GM21515 (cell line): Measurements from ENCODE around the gene PCYOX1L.

Experiments
- ATAC-seq: cut with Tn5 transposase; IDR thresholded peaks from one replicate; pipeline ENCODE4 v1.9.1; 2021; ENCODE audit not compliant: unreplicated experiment

Gene PCYOX1L

DNA sequence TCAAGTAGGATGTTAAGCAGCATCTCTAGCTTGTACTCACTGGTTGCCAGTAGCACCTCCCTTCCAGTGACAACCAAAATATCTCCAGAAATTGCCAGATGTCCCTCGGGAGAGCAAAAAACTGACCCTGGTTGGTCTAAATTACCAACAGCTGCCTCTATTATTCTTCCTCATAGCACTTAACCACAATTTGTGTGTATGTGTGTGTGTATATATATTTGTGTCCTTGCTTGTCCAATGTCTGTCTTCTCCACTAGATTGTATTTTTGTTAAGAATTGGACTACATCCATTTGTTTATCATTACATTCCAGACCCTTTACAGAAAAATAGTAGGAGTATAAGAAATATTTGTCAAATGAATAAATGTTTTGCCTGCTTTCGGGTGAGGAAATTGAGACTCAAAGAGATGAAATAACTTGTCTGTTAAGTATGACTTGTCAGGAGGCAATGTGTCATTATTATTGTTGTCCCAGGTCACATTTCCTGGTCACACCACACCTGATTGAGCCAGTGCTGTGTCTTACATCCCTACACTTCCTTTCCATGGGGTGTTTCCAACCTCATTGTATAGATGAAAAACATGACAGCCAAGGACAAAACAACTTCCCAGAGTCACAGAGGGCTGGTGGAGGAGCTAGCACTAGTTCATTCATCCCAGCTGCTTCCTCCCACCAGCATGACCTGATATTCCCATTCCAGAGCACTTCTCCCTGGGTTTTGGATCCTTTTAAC, 24.0 kb upstream of the PCYOX1L start:
- ATAC-seq = no peak

DNA sequence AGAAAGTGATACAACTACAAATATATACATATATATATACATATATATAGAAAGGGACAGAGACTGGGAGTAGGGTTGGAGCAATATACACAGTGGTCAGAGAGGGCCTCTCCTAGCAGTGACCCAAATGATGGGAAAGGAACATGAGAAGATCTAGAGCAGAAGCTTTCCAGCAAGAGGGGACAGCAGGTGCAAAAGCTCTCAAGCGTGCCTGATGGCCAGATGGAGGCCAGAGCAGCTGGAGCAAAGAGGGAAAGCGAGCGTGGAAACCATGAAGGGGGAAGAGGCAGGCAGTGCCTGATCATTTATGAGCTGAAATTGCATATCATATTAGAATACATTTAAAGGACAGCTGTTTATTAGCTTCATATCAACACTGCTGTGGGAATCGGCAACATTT, 20.1 kb upstream of the PCYOX1L start:
- ATAC-seq = no peak

DNA sequence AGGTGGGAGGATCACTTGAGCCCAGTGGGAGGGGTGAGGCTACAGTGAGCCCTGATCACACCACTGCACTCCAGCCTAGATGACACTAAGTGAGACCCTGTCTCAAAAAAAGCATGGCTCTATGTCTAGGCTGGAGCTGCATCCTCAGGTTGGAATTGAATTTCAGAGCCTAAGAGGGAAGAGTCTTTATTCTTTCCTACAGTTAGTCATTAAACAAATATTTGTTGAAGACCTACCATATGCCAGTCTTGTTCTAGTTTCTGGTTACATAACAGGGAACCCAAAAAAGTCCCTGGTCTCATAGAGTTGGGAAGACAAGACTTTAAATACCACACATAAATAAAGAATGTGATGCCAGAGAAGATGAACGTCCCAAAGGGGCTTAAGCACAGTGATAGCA, 19.5 kb upstream of the PCYOX1L start:
- ATAC-seq = no peak

DNA sequence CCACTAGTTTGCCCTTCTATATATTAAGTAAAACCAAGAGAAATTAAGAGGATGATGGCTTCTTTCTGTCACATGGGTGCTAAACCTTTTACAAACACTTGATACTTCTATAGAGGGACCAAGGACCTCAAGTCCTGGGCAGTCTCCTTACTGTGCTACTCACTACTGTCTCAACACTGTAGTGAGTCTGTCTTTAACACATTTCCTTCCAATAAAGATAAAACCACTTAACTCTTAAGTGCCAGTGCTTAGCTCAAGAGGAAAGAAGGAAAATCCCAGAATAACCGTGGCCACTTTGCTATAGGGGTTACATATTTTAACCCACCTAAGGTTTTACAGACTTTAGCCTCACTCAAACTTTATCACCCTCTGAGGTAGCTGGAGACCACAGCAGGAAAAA, 16.9 kb upstream of the PCYOX1L start:
- ATAC-seq = no peak

DNA sequence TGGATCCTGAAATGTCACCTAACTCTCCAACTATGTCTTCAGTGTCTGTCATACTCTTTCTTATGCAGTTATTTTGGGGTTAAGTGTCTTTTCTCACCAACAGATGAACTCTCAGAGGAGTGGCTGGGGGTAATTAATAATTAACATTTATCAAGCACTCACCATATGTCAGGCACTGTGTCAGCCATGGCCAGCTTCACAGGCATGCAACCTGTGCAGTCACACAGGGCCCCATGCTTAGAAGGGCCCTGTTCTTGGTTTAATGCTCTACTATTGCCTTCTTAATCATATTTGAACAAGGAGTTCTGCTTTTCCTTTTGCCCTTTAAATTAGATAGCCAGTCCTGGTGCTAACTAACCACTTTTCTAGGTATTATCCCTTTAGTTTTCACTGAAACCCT, 16.0 kb upstream of the PCYOX1L start:
- no peak for ATAC-seq

DNA sequence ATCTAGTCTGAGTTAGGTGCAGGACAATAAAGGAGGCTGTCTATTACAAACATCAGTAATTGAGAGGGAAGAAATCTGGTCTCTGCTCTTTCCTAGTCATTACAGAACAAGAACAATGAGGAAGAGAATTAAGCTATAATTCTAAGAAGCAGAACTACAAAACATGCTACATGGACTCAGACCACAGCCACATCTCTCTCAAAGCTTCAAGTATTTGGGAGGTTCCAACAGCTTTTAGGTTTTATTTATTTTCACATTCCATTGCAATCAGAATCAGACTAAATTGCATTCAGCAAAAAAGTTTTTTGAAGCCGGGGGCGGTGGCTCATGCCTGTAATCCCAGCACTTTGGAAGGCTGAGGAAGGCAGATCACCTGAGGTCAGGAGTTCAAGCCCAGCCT, 13.7 kb upstream of the PCYOX1L start:
- no peak for ATAC-seq

DNA sequence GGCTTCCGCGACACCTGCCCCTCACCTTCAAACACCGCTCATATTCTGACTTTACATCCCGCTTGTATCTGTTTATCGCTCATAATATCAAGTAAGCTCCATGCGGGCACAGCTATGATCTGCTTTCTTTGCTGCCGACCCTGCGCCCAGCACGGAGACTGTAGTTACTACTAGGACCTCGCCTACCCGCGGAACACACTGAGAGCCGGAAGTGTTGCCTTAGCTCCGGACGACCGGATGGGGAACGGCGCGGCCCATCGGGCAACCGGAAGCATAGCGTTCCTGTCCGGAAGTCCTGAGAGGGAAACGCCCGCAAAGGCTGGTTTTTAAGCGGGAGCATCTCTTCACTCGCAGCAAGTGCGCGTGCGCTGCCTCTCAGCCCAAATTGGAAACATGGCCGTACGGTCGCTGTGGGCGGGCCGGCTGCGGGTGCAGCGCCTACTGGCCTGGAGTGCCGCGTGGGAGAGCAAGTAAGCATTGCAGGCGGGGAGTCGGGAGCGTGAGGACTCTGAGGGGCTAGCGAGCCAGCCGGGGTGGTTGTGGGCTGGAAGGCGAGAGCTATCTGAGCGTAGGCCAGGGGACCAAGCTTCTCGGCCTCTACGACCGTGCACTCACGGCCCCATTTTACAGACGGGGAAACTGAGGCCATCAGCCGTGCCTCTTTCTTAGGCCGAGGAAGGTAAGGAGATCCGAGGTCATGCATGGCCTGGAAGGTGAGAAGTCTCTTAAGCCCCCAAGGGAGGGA, 12.5 kb upstream of the PCYOX1L start, which contains the start of gene GRPEL2:
GRPEL2 (plus strand) TSS at position 353 of the 745 bp plus-strand sequence; CDS start at position 394, 41 bp downstream.
- peak; percentile 96 for ATAC-seq

DNA sequence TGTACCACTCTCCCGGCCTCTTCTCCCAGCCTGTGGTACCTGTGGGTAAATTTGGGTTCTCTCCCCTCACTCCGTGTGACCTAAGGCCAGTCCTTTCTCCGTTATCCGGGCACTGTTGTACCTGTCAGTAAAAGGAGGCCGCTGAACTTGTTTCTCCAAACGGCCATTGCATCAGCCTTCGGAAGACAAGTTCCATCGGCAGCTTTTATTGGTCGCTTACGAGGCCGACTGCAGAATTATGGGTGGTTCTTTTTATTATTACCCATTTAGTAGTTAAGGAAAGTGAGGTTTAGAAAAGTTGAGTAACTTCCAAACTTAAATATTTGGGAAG, 12.0 kb upstream of the PCYOX1L start:
- ATAC-seq = peak; percentile 7

DNA sequence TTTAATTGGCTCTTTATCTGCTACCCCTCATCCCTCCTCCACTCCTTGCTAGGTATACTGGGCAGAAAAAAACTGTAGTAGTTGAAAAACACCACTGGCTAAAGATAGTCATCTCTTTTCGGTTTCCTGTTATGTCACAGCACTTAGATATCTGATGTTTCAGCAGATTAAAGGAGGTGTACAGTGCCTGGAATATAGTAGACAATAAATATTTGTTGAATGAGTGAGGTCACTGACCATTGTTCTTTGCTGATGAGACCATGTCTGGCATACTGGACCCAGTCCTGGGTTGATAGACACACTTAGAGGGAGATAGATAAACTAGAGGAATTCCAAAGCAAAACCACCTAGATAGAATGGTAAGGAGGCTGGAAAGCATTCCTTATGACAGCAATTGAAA, 9.3 kb upstream of the PCYOX1L start:
- ATAC-seq = no peak

DNA sequence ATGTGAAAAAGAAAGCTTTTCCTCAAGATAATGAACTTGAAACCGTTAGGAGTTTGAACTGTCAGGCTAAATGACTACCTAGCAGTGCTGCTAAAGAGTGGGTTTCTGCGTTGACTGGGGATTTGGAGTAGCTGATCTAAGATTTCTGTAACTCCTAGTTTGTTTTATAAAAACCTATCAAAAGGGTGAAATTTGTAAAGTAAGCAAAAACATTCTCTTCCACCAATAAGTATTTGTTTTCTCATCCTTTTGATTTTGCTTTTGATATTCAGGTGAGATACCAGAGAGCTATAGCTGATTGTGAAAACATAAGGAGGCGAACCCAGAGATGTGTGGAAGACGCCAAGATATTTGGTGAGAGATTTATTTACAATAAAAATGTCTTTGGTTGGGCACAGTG, 8.5 kb upstream of the PCYOX1L start:
- no peak for ATAC-seq

DNA sequence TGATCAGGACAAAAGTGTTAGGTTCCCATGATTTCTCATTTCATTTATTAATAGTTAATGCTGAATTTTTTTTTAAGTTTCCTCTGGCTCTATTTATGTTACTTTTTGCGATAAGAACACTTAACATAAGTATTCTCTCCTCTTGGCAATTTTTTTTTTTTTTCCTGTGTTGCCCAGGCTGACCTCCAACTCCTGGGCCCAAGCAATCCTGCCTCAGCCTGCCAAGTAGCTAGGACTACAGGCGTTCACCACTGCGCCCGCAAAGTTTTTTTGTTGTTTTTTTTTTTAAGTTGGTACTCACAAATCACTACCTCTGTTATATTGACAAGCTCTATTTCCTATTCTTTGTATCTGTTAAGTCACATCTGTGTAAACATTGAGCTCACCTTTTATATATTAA, 5.7 kb upstream of the PCYOX1L start:
- no peak for ATAC-seq

DNA sequence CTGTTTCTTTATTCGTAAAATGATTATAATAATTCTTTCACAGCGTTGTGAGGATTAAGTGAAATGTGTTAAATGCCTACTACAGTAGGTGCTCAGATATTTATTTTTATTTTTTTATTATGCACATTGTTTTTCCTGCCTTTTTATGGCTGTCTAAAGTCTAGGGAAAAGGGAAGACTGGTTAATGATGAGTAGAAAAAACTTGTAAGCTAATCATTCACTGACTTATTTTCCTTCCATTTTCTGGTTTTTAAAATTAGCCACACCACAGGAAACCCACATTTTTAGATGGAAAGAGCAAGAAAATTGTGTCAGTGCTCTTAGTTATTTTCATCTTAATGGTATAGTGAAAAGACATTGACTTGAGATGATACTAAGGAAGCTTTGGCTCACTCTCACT, 3.9 kb upstream of the PCYOX1L start:
- no peak for ATAC-seq

DNA sequence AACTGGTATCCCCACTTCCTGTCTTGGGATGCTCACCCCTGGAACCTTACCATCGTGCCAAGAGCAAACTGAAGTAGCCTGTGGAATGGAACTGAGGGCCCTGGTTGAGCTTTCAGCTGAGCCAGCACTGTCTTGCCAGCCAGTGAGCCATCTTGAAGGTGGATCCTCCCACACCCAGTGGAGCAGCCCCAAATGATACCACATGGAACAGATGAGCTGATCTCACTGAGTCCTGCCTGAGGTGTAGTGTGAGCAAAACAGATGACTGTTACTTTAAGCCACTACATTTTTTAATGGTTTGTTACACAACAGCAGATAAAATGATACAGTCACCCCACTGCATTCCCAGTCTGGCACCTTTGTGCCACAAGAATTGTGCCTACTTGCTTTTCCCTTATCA, 2.2 kb upstream of the PCYOX1L start:
- no peak for ATAC-seq

DNA sequence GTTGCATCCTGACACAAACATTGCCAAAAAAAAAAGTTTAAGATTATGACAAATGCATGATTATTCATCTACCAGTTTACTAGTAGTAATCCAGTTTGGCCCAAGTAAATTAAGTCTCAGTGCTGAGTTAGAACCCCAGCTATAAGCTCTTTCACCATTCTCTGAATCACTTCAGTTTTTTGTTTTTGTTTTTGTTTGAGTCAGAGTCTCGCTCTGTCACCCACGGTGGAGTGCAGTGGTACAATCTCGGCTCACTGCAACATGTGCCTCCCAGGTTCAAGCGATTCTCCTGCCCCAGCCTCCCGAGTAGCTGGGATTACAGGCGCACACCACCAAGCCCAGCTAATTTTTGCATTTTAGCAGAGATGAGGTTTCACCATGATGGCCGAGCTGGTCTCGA, 1.5 kb upstream of the PCYOX1L start:
- ATAC-seq = no peak

DNA sequence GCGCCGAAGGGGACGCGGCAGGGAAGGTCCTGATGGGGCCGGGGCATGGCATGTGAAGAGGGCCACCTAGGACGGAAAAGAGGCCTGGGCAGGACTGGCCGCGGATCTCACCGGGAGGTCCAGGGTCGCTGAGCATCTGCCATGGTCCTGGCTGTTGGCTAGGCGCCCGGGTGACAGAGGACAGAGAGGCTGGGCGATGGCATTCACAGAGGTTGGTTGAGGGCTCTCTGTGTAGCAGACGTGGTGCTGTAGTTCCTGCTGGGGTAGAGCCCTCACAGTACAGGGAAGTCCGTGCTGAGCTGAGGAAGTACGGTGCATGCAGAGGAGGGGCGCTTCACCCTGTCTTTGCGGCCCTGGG, 427 bp downstream of the PCYOX1L start:
- ATAC-seq = peak; percentile 6

DNA sequence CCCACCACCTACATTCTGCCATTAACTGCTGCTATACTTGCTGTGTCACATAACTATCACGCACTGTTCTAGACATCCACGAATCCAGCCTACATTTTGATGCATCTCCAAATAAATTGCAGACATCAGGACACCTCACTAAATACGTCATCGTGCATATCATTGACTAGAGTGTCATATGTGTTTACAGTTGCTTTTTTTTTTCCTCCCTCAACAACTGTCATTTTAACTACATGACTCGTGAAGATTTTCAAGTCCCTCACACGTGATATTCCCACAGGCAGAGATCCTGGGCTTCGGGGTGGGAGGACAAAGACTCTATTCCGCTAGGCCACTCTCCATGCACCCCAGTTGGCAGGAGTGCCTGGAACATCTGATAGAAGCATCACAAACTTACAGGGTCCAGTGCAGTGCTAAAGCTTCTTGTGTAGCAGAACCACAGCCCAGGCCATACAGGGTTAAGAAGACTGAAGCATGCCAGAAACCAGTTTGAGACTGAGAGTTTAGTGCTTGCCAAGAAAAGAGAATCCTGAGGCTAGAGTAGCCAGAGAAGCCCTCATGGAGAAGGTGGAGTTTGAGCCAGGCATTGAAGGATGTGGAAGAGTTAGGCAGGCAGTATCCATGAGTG, 1.1 kb downstream of the PCYOX1L start:
- ATAC-seq = no peak

DNA sequence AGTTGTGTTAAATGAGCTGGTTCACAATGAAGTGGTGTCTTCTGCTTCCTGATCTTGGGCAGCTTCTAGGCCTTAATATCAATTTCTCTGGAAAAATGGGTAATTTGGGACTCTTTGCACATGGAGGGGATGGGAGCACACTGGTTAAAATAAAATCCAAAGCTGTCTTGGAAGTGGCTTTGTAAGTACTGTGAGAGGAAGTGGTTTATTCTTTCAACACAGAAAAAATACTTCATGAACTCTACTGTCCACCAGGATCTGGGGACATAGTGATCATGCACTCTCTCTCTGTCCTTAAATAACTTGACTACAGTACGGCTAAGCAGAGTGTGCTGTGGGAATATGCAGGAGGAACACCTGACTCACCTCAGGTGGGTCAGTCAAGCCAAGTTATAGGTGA, 2.4 kb downstream of the PCYOX1L start:
- no peak for ATAC-seq

DNA sequence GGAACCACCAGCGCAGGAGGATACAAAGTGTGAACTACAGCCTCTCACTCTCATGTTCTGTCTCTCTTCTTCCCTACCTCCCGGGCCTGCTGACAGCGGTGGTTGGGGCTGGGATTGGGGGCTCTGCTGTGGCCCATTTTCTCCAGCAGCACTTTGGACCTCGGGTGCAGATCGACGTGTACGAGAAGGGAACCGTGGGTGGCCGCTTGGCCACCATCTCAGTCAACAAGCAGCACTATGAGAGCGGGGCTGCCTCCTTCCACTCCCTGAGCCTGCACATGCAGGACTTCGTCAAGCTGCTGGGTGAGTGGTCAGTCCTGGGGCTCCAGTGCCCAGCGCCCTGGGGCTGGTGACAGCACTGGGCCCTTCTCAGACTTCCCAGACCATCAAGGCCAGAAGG, 4.7 kb downstream of the PCYOX1L start:
- ATAC-seq = no peak

DNA sequence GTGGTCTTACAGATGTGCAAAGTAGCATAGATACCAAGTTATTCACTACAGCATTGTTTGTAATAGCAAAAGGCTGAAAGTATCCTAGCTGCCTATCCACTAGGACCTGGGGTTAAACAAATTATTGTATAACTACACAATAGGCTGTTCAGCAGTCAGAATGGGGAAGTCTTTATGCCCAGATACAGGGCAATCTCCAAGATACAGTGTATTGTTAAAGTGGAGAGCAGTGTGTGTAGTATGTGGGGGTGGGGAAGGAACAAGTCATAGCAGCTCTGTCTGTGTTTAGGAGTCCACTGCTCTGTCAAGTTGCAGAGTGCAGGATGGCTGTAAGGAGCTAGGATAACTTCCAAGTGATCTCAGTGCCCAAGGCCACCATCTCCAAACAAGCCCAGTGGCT, 5.5 kb downstream of the PCYOX1L start:
- no peak for ATAC-seq

DNA sequence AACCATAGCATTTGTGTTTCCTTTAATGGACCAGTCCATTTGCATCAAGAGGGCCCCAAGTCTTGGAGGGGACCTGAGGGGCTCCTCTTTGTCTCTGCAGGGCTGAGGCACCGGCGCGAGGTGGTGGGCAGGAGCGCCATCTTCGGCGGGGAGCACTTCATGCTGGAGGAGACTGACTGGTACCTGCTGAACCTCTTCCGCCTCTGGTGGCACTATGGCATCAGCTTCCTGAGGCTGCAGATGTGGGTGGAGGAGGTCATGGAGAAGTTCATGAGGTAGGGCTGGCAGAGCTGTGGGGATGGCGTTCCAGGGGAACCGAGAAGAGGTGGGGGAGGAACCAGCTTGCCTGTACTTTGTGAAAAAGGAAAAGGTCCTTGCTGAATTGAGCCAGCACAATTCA, 6.1 kb downstream of the PCYOX1L start:
- ATAC-seq = no peak

DNA sequence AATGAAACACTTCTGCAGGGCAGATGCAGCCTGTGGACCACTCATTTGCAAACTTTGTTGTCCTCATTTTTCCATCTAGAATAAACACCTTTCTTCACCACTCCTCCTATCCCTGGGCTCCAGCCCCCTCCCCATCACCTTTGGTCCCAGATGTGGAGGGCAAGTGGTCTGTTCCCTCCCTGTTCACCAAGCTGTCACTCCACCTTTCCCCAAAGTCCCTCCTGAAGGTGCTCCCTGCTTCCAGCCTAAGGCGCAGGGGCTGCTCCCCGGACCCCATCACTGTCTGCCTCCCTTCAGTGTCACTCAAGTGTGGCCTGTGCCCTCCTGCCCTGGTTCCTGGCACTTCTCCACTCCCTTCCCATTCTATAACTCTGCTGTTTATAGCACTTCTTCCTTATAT, 6.9 kb downstream of the PCYOX1L start:
- no peak for ATAC-seq

DNA sequence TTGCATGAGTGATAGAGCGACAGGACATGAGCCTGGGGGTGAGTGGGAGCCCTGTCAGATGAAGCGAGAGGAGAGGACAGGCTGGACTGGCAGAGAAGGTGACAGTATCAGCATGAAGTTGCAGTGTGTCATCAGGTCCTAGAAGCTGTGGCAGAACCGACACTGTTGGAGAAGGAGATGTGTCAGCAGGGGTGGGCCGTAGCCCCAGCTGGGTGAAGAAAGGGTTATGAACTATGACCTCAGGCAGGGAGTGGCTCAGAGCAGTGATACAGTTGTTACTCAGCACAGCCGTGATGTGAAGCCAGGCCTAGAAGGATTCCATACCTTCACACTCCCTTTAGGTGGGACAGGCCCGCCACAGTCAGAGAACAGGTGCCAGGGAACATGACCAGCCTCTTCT, 7.6 kb downstream of the PCYOX1L start:
- ATAC-seq = no peak
